ENCODE measurements around the gene TOM1L1.

TOM1L1 gene

GRCh38 chr17:54902017-54902416 lies 1.4 kb downstream of the TOM1L1 start:
- Histone ChIP-seq H2AFZ (ENCODE audit: low read depth, low read length) (no peak overlapping the region), H3K9me3 (ENCODE audit: insufficient read depth, low read length) (no peaks in the 10 kb centered on the region), H3K4me2 (ENCODE audit: low read length) (no peak overlapping the region), H4K20me1 (ENCODE audit: insufficient read depth, low read length) (no peaks in the 10 kb centered on the region), H3K79me2 (ENCODE audit: low read length) (no peaks in the 10 kb centered on the region), H3K9ac (ENCODE audit: low read length) (no peak overlapping the region), H3K36me3 (replicated peaks; ENCODE audit: low read depth, low read length) (no peaks in the 10 kb centered on the region), H3K4me1 (ENCODE audit: low read length) (no peaks in the 10 kb centered on the region), H3K27ac (ENCODE audit: low read length) (no peak overlapping the region), H3K27me3 (ENCODE audit: low read depth, low read length) (no peaks in the 10 kb centered on the region), H3K4me3 (ENCODE audit: low read length) (no peak overlapping the region)
- TF ChIP-seq EZH2phosphoT487 (IDR thresholded peaks at IDR 0.05; ENCODE audit: low read depth) (no peak), CTCF (IDR thresholded peaks at IDR 0.05; ENCODE audit: low read depth, low read length) (no peak)

GRCh38 chr17:54902611-54903010 lies 2.0 kb downstream of the TOM1L1 start:
- Histone ChIP-seq H3K27me3 (ENCODE audit: low read depth, low read length) (no peaks in the 10 kb centered on the region), H3K9me3 (ENCODE audit: insufficient read depth, low read length) (no peaks in the 10 kb centered on the region), H3K27ac (ENCODE audit: low read length) (no peak overlapping the region), H3K4me3 (ENCODE audit: low read length) (no peak overlapping the region), H4K20me1 (ENCODE audit: insufficient read depth, low read length) (no peaks in the 10 kb centered on the region), H3K4me2 (ENCODE audit: low read length) (no peak overlapping the region), H3K4me1 (ENCODE audit: low read length) (no peaks in the 10 kb centered on the region), H3K79me2 (ENCODE audit: low read length) (no peaks in the 10 kb centered on the region), H3K9ac (ENCODE audit: low read length) (no peak overlapping the region), H3K36me3 (replicated peaks; ENCODE audit: low read depth, low read length) (no peaks in the 10 kb centered on the region), H2AFZ (ENCODE audit: low read depth, low read length) (no peak overlapping the region)
- TF ChIP-seq CTCF (IDR thresholded peaks at IDR 0.05; ENCODE audit: low read depth, low read length), result no peak
- TF ChIP-seq EZH2phosphoT487 (IDR thresholded peaks at IDR 0.05; ENCODE audit: low read depth), result no peak

- no peaks in the 10 kb centered on the region for H4K20me1 ChIP-seq (ENCODE audit: insufficient read depth, low read length)
These were observed 2.7 kb downstream of the TOM1L1 start for GRCh38 chr17:54903375-54903774.

GRCh38 chr17:54906683-54907082 lies 6.0 kb downstream of the TOM1L1 start:
- Histone ChIP-seq H2AFZ (ENCODE audit: low read depth, low read length) (no peak overlapping the region), H3K4me3 (ENCODE audit: low read length) (no peak overlapping the region), H3K79me2 (ENCODE audit: low read length) (no peaks in the 10 kb centered on the region), H3K9ac (ENCODE audit: low read length) (no peak overlapping the region), H3K4me1 (ENCODE audit: low read length) (no peaks in the 10 kb centered on the region), H4K20me1 (ENCODE audit: insufficient read depth, low read length) (no peaks in the 10 kb centered on the region), H3K4me2 (ENCODE audit: low read length) (no peak overlapping the region), H3K27me3 (ENCODE audit: low read depth, low read length) (no peaks in the 10 kb centered on the region), H3K9me3 (ENCODE audit: insufficient read depth, low read length) (no peaks in the 10 kb centered on the region), H3K36me3 (replicated peaks; ENCODE audit: low read depth, low read length) (no peaks in the 10 kb centered on the region), H3K27ac (ENCODE audit: low read length) (no peak overlapping the region)
- TF ChIP-seq EZH2phosphoT487 (IDR thresholded peaks at IDR 0.05; ENCODE audit: low read depth) (no peak), CTCF (IDR thresholded peaks at IDR 0.05; ENCODE audit: low read depth, low read length) (no peak)

More at GRCh38 chr17:54903375-54903774, 2.7 kb downstream of the TOM1L1 start:
- Histone ChIP-seq H3K4me3 (ENCODE audit: low read length) (no peak overlapping the region), H3K4me2 (ENCODE audit: low read length) (no peak overlapping the region), H2AFZ (ENCODE audit: low read depth, low read length) (no peak overlapping the region), H3K27me3 (ENCODE audit: low read depth, low read length) (no peaks in the 10 kb centered on the region), H3K36me3 (replicated peaks; ENCODE audit: low read depth, low read length) (no peaks in the 10 kb centered on the region), H3K9ac (ENCODE audit: low read length) (no peak overlapping the region), H3K27ac (ENCODE audit: low read length) (no peak overlapping the region), H3K4me1 (ENCODE audit: low read length) (no peaks in the 10 kb centered on the region), H3K79me2 (ENCODE audit: low read length) (no peaks in the 10 kb centered on the region), H3K9me3 (ENCODE audit: insufficient read depth, low read length) (no peaks in the 10 kb centered on the region)
- no peak for TF ChIP-seq CTCF (IDR thresholded peaks at IDR 0.05; ENCODE audit: low read depth, low read length)
- TF ChIP-seq EZH2phosphoT487 (IDR thresholded peaks at IDR 0.05; ENCODE audit: low read depth), result no peak
